ENCODE data around the gene ATPAF2.

The ATPAF2 gene

GRCh38 chr17:18038149-18038850 is 668 bp downstream of the ATPAF2 start:
- DNase-seq = no peak

DNA sequence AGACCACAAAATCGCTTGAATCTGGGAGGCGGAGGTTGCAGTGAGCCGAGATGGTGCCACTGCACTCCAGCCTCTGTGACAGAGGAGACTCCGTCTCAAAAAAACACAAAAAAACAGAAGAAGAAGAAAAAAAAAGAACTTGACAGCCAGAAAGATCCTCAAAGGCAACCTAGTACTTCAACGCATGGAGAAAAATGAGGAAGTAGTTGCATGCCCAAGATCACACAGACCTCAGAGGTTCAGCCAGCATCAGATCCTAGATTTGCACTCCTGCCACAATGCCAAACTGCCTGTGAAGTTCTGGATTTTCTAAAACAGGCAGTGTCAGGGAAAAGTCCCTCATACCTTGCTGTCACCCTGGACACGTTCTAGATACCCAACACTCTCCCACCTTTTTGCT is 1.5 kb downstream of the ATPAF2 start:
- no peak for DNase-seq

DNA sequence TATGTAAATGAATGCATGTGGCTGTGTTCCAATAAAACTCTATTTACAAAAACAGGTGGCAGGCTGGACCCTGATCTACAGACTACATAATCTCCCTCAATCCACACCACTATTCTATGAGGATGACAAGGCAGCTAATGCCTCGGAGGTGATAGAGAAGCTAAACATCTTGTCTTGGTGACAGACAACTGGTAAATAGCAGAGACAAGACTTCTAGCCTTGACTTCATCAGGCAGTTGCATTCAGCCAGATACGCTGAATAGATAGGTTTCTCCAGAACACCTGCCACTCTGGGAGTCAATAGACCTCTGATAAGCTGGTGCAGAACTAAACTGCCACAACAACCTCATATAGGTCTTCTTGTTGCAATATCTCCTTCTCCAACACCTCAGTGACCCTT is 3.3 kb downstream of the ATPAF2 start:
- DNase-seq = no peak

DNA sequence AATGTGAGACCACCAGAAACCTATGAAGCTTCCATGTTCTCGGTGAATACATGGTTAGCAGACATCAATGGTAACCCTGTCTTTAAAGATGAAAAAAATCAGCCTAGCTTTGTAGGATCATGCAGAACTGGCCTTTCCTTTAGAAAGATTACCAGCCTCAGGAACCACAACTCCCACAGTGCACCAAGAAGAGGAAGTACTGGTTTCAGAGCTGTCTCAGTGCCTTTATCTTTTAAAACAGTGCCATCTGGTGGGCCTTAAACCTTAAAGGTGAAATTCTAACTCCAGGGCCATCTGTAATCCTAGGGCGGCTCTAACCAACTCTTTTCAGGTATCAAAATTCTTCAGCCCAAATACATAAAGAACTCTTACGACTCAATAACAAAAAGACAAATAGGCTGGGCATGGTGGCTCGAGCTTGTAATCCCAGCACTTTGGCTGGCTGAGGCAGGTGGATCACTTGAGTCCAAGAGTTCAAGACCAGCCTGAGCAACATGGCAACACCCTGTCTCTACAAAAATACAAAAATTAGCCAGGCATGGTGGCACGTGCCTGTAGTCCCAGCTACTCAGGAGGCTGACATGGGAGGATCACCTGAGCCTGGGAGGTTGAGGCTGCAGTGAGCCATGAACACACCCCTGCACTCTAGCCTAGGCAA is 5.4 kb downstream of the ATPAF2 start:
- peak; percentile 55 for DNase-seq

DNA sequence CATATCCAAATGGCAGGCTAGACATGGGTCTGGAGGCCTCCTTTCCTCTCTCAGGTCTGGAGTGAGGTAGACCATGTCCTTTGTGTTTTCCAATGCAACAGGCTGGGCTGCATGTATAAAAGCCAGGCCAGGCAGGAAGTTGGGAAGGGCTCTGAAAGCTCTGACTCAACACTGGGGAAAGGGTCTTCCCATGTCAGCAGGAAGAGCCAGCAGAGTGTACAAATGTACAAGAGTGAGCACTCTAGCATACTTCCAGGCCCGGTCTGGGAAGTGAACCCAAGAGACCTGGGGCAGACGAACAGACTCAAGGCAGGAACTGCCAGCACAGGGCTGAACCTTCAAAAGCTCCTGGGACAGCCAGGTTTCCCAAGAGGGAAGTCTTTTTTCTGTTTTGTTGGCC is 7.0 kb downstream of the ATPAF2 start:
- DNase-seq = no peak

DNA sequence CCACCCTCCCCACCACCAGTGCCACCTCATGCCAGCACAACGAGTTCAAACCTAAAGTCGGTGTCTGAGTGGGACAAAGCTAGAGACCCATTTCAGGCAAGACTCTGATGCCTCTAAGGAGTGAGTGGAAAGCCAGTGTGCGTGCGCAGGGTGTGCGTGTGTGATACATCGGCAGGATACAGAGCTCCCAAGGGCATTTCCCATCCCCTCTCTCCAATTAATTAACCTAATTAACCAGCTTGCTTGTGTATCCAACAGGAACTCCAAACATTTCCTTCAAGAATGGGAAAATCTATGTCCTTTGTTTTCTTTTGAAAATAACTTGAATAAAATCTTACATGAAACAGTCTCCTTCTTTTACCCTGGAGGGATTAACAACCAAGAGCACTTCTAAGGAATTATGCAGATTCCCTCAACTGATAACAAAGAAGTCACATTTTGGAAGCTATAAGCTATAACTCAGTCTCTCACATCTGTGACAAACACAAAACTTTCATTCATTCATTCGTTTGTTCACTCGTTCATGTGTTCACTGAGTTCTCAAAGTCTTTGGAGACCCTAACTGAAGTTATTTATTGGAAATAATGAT is 9.9 kb downstream of the ATPAF2 start:
- no peak for DNase-seq

GRCh38 chr17:18028114-18028951 is 10.6 kb downstream of the ATPAF2 start:
- DNase-seq = no peak

DNA sequence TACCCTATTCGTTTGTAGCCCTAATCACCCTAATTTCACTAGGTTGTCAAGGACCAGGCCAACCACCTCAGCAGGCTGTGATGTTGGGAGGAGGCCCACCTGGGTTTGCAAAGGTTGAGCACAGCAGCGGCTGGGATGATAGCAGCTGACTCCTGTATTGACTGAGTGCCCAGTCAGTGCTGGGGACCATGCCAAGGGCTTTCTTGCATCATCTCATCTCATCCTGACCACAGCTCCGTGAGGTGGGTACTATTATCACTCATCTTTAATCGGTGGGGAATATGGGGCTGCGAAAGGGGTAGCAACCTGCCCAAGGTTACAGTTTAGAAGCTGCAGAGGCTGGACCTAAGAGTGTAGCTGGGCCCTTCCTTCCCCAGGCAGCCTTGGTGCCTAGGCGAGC is 11.7 kb downstream of the ATPAF2 start:
- no peak for DNase-seq

DNA sequence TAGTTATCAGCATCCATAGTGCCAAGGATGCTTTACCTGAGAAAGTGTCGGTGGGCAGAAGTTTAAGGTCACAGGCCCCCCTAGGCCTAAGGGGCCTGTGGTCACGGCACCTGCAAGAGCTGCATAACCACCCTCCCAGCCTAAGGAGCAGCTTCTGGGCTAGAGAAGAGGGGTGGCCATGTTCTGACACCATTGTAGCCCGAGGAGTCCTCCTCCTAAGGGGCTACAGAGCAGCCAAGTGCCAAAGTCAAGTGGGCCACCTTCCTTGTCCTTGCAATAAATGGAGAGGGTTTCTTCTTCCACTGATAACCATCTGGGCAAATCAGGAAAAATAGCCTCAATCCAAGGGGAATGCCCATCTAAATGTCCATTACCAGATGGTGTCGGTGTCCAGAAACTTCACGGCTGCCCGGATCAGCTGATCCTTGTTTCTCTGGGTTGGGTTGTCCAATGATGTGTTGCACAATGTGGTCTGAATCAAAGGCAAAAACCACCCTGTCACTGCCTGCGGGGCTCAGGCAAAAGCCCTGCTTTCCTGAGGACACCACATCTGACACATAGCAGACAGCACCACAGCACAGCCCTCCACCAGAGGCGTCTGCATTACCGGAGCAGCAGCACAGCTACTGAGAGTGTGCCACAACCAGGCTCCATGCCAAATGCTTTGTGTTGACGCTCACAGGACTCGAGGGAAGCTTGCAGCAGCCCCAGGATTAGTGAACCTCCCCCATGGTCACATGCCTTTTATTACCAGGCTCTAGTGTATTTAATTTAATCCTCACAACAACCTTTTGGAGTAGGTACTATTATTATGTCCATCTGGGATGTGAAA is 12.8 kb downstream of the ATPAF2 start:
- no peak for DNase-seq

- DNase-seq = no peak
These were observed 13.6 kb downstream of the ATPAF2 start for GRCh38 chr17:18025241-18025944.

- DNase-seq = no peak
These were observed 17.6 kb downstream of the ATPAF2 start for GRCh38 chr17:18021372-18021771.

DNA sequence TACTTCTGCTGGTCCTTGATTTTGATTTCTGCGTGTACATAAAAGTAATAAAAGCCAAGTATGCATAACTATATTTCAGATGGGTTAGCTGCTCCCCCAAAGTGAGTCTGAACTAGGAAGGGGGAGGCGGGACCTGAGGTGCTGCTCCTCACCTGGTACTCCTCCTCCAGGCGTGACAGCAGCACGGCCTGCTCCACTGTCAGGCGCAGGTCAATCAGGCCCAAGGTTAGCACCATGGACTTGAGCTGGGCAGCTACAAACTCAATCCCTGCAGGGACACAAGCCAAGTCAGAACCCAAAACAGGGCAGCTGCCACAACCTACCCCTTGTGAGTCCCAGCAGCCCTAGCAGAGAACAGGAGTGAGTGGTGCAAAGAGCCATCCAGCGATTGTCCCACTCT is 18.0 kb downstream of the ATPAF2 start:
- no peak for DNase-seq

DNA sequence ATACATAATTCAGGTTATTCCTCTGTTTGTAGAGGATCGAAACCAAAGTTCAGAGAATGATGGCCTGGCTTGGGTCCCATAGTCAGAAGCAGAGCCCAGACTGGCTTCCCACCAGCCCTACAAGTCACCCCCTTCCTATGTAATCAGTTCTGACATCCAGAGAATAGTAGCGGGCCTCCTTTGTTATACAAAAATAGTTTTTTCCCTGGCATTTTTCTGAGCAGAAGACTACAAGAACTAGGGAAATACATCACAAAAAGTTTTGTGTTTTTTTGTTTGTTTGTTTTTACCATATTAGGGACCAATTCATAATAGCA is 19.2 kb downstream of the ATPAF2 start:
- no peak for DNase-seq

DNA sequence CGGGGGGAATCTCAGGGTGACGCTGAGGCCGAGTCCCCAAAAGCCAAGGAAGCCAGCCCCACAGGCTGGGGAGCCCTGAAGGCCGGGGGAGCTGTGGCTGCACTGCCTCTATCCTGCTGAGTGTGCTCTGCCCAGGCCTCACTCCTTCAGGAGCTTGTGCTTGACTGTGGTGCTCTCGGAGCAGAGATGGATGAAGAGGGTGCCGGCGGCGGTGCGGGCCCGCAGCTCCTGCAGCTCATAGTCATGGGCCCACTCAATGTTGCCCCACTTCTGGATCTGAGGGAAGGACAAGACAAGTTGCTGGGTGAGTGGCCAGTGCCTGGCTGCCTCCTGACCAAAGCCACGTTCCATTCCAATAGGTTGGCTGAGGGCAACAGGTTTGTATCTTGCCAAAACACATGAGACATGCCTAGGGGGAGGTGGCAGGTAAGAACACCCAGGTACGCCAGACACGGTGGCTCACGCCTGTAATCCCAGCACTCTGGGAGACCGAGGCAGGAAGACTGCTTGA is 20.5 kb downstream of the ATPAF2 start:
- no peak for DNase-seq

- DNase-seq = no peak
These were observed 21.0 kb downstream of the ATPAF2 start for GRCh38 chr17:18017958-18018357.

DNA sequence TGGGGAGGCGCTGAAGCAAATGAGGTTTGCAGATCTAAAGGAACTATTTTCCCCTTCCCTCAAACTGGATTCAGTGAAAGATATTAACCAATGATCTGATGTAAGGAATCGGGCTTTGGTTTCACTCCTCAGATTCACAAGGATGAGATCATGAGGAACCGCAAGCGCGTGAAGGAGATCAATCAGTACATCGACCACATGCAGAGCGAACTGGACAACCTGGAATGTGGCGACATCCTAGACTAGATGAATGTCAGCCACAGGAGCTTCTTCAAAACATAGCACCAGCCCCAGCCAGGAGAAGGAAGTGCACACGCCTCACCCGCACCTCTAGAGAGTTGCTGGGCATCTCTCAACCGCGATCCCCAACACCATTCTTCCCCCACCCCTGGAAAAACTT is 22.5 kb downstream of the ATPAF2 start:
- no peak for DNase-seq

GRCh38 chr17:18015593-18015992 is 23.4 kb downstream of the ATPAF2 start:
- no peak for DNase-seq

DNA sequence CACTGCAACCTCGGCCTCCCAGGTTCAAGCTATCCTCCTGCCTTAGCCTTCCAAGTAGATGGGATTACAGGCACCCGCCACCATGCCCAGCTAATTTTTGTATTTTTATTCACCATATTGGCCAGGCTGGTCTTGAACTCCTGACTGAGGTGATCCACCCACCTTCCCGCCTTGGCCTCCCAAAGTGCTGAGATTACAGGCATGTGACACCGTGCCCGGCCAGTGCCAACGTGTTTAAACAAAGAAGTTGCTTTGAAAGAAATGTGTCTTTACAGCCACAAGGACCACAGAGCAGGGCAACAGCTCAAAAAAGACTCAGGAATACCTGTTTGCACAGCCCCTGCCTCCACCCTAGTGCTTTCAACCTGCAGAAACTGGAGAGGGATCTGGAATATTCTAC is 25.0 kb downstream of the ATPAF2 start:
- DNase-seq = no peak

DNA sequence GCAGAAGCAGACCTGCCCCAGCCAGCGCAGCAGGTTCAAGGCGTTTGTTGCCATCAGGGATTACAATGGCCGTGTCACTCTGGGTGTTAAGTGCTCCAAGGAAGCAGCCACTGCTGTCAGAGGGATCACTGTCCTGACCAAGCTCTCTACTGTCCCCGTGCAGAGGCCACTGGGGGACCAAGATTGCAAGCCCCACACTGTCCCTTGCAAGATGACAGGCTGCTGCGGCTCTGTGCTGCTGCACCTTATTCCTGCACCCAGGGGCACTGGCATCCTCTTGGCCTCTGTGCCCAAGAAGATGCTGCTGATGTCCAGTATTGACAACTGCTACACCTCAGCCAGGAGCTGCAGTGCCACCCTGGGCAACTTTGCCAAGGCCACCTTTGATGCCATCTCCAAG is 27.7 kb downstream of the ATPAF2 start:
- DNase-seq = no peak

DNA sequence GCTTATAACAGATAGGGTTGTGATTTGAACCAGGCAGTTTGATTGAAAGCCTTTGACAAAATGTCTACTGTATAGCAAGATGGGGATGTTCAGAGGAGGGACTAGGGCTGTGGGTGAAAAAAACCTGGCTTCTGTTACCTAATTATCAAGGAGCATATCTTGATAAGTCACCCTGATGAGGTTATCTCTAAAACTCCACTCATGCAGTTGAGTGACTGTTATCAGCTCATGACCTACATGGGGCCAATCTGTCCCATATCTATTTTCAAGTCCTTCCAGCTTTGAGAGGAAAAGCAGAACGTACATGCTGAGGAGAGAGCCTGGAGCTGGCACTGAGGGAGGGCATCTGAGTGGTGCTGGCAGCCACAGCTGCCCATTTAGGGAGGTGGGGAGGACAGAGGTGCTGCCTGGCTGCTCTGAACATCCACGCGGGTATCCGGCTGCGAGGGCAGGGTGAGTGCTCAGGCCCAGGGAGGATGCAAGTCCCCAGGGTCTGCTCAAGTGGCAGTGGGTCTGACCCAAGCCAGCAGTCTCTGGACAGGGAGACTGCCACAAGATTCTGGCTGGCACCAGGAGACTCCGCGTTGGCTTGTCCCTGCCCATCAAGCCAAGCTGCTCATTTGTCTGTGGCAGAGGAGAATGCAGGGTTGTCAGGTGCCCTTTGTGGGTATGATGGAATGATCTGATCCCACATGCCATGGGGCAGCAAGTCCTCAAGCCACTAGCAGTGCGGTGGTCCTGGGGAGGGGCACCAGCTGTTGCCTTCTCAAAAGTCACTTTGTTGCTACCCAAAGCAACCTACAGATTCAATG is 29.2 kb downstream of the ATPAF2 start:
- DNase-seq = no peak

Data from NCI-H187 treated with DMSO at 0.1 percent for 48 hours (cell line).